ENCODE results near the gene KLHL29.

The KLHL29 gene

GRCh38 chr2:23520256-23520655 lies 135.3 kb downstream of the KLHL29 start:
- no peak for DNase-seq

GRCh38 chr2:23521060-23521459 lies 136.1 kb downstream of the KLHL29 start:
- DNase-seq, result no peak

GRCh38 chr2:23522726-23523372 lies 137.9 kb downstream of the KLHL29 start:
- no peak for DNase-seq

GRCh38 chr2:23523373-23524260 lies 138.6 kb downstream of the KLHL29 start:
- no peak for DNase-seq

- no peak for DNase-seq
Measured at GRCh38 chr2:23524261-23524706, 139.3 kb downstream of the KLHL29 start.

- DNase-seq, result no peak
Measured at GRCh38 chr2:23525137-23525765, 140.3 kb downstream of the KLHL29 start.

GRCh38 chr2:23526114-23526513 lies 141.1 kb downstream of the KLHL29 start:
- no peak for DNase-seq

- no peak for DNase-seq
Measured at GRCh38 chr2:23526835-23527790, 142.1 kb downstream of the KLHL29 start.

- DNase-seq, result no peak
Measured at GRCh38 chr2:23528171-23528570, 143.2 kb downstream of the KLHL29 start.

- no peak for DNase-seq
Measured at GRCh38 chr2:23528690-23529089, 143.7 kb downstream of the KLHL29 start.

GRCh38 chr2:23529659-23530058 lies 144.7 kb downstream of the KLHL29 start:
- no peak for DNase-seq

- no peak for DNase-seq
Measured at GRCh38 chr2:23530206-23530908, 145.4 kb downstream of the KLHL29 start.

- DNase-seq, result no peak
Measured at GRCh38 chr2:23530909-23531276, 145.9 kb downstream of the KLHL29 start.

GRCh38 chr2:23531280-23531679 lies 146.3 kb downstream of the KLHL29 start:
- DNase-seq, result no peak

- DNase-seq, result no peak
Measured at GRCh38 chr2:23531881-23532280, 146.9 kb downstream of the KLHL29 start.

GRCh38 chr2:23532391-23533337 lies 147.7 kb downstream of the KLHL29 start:
- DNase-seq, result no peak

GRCh38 chr2:23533338-23533695 lies 148.3 kb downstream of the KLHL29 start:
- no peak for DNase-seq

GRCh38 chr2:23534771-23535170 lies 149.8 kb downstream of the KLHL29 start:
- no peak for DNase-seq

- no peak for DNase-seq
Measured at GRCh38 chr2:23536326-23536725, 151.3 kb downstream of the KLHL29 start.

- no peak for DNase-seq
Measured at GRCh38 chr2:23537991-23538390, 153.0 kb downstream of the KLHL29 start.

GRCh38 chr2:23538566-23538965 lies 153.6 kb downstream of the KLHL29 start:
- DNase-seq, result no peak

Data from NCI-H1092 treated with DMSO at 0.1 percent for 48 hours (cell line).